Stimulated activated naive CD8-positive, alpha-beta T cell treated with anti-CD3 and anti-CD28 coated beads, Interleukin-15, Interleukin-2, amounts not matched to agents 100 U/mL and 50 U/mL, for 24 hours (primary cell): ENCODE results near the gene RAB3IL1.
A peak's percentile ranks its signal among the peaks of the same experiment; 100 is the strongest.

Experiments used
- ATAC-seq: fragments of 150-1000 bp; cut with Tn5 transposase; one replicate; pipeline ENCODE4 v1.10.0; 2021
- DNase-seq: peaks from one replicate; pipeline ENCODE4 v3.0.0; 2021

Gene RAB3IL1

GRCh38 chr11:61864814-61865775, 52.3 kb downstream of the RAB3IL1 start:
- DNase-seq: no peak

DNA sequence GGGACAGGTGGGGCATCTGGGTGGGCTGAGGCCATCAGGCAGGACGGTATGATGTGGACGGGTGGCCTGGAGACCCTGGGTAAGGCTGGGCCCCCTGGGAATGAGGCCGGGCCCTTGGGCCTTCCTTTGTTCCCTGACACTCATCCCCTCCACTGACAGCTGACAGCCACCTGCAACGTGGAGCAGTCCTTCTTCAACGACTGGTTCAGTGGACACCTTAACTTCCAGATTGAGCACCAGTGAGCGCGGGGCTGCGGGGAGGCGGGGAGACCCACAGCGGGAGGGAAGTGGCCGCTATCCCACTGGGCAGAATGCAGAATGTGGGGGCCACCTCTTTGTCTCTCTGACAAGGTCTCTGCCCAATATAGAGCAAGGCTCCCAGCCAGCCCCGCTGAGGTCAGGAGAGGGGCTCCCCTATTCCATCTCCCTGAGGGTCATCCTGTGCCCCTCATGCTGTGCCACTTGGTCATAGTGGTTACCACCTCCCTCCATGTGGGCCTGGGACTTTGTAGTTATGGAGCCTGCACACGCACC, 53.8 kb downstream of the RAB3IL1 start:
- ATAC-seq (no peak), DNase-seq (no peak)

More at GRCh38 chr11:61864814-61865775, 52.3 kb downstream of the RAB3IL1 start:
- ATAC-seq: peak; percentile 7

DNA sequence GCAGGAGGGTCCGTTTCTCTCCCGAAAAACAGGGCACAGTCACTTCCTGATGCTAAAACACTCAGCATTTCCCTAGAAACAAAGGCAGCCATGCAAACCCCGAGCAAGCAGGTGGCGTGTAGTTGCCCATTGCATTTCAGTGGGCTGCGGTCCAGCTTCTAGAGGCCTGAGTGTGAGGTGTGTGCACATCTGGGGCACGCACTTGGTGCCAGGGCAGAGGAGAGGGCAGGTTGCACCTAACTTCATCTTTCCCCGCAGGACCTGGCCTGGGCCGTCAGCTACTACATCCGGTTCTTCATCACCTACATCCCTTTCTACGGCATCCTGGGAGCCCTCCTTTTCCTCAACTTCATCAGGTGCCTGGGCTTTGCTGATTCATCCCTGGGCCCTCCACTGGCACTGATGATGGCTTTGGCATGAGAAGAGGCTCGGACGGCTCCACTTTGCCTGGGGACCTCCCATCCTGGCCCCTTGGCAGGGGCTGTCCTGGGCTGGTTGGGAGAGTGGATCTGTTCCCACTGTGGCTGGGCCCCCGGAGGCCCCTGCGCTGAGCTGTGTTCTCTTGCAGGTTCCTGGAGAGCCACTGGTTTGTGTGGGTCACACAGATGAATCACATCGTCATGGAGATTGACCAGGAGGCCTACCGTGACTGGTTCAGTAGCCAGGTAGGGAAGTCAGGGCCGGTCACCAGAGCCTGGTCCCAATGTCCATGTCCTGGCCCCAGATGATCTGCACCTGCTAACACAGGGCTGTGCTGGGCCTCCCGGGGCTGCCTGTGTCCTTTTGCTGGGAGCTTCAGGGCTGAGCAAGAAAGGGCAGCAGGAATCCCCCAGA, 54.4 kb downstream of the RAB3IL1 start:
- no peak for DNase-seq
- ATAC-seq: no peak

- no peak for ATAC-seq
Observed at GRCh38 chr11:61861634-61862033, 55.7 kb downstream of the RAB3IL1 start.

GRCh38 chr11:61860054-61860903, 57.1 kb downstream of the RAB3IL1 start:
- ATAC-seq (no peak), DNase-seq (no peak)

More at GRCh38 chr11:61861634-61862033, 55.7 kb downstream of the RAB3IL1 start:
- no peak for DNase-seq

- DNase-seq (no peak), ATAC-seq (no peak)
Observed at GRCh38 chr11:61855939-61856680, 61.3 kb downstream of the RAB3IL1 start.

DNA sequence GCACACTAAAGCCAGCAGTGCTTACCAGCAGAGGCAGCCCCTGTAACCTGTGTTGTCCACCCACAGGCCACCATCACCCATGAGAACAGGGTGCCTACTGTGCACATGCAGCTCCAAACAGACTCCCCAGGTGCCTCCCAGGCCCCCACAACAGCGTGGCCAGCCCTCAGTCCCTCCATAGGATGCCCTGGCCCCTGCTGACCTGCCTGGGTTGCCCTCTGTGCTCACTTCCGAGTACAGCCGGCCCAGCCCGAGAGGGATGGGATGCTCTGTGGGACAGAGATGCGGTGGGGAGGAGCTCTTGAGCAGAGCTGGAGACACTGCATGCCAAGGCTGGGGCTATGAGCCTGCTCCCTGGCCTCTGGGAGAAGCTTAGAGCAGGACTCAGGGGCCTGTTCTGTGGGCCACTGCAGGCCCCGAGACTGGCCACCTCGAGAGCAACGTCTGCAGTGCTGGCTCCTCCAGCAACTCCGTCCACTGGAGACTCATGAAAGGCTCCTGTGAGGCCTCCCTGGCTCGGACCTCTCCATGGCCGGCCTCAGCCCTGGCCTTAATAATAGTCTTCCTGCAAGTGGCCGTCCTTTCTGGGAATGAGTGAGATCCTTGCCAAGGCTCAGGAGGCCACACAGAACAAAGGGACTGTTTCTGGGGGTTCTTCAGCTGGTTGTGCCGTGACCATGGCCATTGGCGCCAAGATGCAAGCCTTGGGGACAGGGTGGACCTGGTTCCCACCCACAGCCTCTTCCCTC, 62.2 kb downstream of the RAB3IL1 start:
- ATAC-seq (no peak), DNase-seq (no peak)

DNA sequence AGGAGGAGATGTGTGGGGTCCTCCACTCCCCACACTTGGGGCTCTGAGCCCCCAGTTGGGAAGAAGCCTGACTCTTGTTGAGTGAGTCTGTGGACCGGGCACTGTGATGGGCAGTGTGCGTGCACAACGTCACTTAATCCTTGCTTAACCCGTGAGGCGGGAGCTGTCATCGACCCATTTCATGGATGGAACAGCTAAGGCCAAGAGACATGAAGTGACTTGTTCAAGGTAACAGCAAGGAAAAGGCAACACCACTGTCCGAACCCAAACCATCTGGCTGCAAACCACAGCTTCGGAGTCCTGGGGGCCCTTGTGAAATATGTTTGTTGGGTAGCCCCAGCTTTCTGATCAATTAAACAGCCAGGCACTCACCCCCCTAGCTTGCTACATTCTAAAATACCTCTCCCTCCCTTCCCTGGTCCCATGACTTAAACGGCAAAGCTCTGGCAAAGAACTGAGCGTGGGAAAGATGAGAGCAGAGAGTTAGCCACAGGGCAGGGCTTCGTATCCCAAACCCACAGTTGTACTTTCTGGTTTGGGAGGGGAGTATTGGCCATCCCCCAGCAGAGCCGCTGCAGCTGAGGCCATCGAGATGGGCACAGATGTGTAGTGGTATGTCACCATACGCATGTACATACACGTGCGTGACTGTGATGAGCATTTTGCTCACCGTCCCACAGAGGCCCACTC, 63.0 kb downstream of the RAB3IL1 start:
- ATAC-seq (no peak), DNase-seq (no peak)

DNA sequence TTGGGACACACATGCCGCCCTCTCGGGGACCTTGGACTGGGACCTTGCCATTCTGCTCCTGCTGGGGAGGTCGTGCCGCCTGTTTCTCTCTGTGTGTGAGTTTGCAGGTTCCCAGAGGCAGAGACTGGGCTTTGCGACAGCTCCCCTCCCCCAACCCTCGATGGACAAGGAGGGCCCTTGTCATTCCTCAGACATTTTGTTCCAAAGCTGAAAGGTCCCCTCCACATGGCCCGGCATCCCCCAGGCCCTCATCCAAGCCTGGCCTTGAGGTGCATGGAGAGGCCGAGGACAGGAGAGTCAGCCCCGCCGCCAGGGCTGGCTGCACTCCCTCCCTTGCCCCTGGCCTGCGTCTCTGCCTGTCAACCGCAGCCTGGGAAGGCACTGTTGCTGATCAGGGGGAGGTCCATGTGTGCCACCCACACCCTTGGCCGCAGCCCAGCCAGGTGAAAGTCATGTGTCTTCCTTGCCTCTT, 63.6 kb downstream of the RAB3IL1 start:
- no peak for ATAC-seq
- DNase-seq: no peak

GRCh38 chr11:61851900-61852295, 65.5 kb downstream of the RAB3IL1 start:
- DNase-seq: no peak
- no peak for ATAC-seq

DNA sequence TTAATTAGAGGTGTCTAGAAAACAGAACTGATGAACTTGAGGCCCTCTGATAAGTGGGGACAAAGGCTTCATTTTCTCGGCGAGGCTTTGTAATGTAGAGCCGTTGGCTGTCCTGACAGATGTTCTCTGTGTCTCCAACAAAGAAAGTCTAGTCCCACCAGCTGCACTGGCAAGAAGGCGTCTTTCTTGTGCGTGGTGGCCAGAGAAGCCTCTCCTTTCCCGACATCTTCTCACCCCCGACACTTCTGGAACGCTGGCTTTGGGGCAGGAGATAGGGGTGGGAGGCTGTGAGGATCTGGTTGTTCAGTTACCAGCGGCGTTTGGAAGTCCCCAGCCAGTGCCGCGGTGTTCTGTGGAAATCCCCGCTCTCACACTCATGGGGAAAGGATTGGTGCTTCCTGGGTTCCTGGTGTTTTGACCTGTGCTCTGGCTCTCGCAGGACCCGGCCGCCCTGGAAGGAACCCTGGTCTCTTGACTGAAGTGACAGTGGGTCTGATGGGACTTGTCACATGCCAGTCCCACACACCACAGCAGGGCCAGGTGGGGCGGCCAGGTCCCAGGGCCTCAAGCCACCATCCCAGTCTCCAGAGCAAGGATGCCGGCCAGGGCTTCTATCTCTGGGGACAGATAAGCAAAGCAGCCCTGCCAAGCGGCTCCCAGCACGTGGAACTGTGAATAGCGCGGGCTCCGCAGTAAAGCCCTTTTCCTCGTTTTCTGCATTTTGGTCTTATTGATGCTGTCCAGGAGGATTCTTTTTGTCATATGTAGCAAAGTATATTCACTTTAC, 66.1 kb downstream of the RAB3IL1 start:
- no peak for ATAC-seq
- DNase-seq: no peak

DNA sequence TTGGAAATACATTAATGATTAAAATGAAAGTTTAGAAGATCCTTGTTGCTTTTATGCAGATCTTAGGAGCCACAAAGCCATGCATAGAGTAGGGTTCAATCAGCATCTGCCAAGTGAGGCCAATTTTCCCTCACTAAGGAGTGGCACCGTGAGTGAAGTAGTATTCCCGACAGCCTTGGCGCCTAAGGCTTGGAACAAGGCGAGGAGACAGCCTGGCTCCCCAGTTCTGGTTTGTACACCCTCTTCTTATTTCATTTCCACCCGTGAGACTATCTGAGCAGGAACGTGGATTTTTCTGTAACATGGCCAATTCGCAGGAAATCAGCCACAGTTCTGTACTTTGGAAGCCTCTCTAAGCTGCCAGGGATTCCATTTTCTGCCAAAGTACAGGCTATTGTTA, 66.7 kb downstream of the RAB3IL1 start:
- ATAC-seq: no peak

GRCh38 chr11:61848631-61849030, 68.7 kb downstream of the RAB3IL1 start:
- no peak for ATAC-seq

More for the DNA sequence above, 66.7 kb downstream of the RAB3IL1 start:
- no peak for DNase-seq

GRCh38 chr11:61847914-61848581, 69.3 kb downstream of the RAB3IL1 start:
- ATAC-seq (no peak), DNase-seq (no peak)

More at GRCh38 chr11:61848631-61849030, 68.7 kb downstream of the RAB3IL1 start:
- DNase-seq: no peak
